Bronchial epithelial cell (primary cell): ENCODE data around the gene DDTL. TPM values are rescaled to one million over a fixed set of nuclear protein-coding genes. Genes with fewer than 3 reads are reported as not detected.

Experiments used
- DNase-seq: peaks from one replicate; pipeline ENCODE4 v3.0.0-alpha.2; 2010; ENCODE audit warnings: low read depth
- FAIRE-seq: peaks from 2 replicates; lab custom pipeline; 2011; peaks lifted over from hg19 to GRCh38; lab: Jason Lieb, UNC
- H3K27me3 ChIP-seq: 2 replicates; pipeline ENCODE4 v1.5.1; 2011; ENCODE audit warnings: low read length; ENCODE audit not compliant: control insufficient read depth, insufficient read depth
- H3K36me3 ChIP-seq: 2 replicates; pipeline ENCODE4 v1.5.1; 2011; ENCODE audit warnings: low read length; ENCODE audit not compliant: control insufficient read depth, insufficient read depth
- H3K4me3 ChIP-seq: 2 replicates; pipeline ENCODE4 v1.5.1; 2011; ENCODE audit warnings: mild to moderate bottlenecking, low read depth, low read length, control low read depth
- CTCF ChIP-seq: IDR thresholded peaks from 2 replicates; pipeline ENCODE4 v1.5.1; 2011; ENCODE audit warnings: mild to moderate bottlenecking, moderate library complexity, low read length, control low read depth, inconsistent platforms; ENCODE audit not compliant: insufficient read depth, severe bottlenecking
- total RNA-seq: library from RNA; depleted of rRNA; stranded (reverse); fragments of >200 nt; gene quantifications from 2 replicates; pipeline ENCODE4 v1.2.1, GENCODE V29; 2014

Gene DDTL
- total RNA-seq, 1 donor from 2014 or later, result under 0.01 TPM

- H3K27me3 ChIP-seq, result no peaks in the 10 kb centered on the region
- no peak for TF ChIP-seq CTCF
- DNase-seq (no peak), FAIRE-seq (no peak)
- H3K36me3 ChIP-seq, result no peaks in the 10 kb centered on the region
- no peak overlapping the region for H3K4me3 ChIP-seq
Observed at GRCh38 chr22:24021304-24021703, 54.6 kb downstream of the DDTL start.

Other genes starting within 250 kb of the DDTL start
- 1.3 TPM in 2 replicates for gene ZNF70, start 215.8 kb upstream of the DDTL start, total RNA-seq
- not detected in 2 replicates for gene VPREB3, start 212.5 kb upstream of the DDTL start, total RNA-seq
- not detected in 2 replicates for gene C22orf15, start 203.9 kb upstream of the DDTL start, total RNA-seq
- 4.5 and 11.5 TPM in 2 replicates for gene CHCHD10, start 198.9 kb upstream of the DDTL start, total RNA-seq
- 0.38 and 0.53 TPM in 2 replicates for gene MMP11, start 194.0 kb upstream of the DDTL start, total RNA-seq
- 19.5 and 21.5 TPM in 2 replicates for gene SMARCB1, start 179.9 kb upstream of the DDTL start, total RNA-seq
- gene DERL3, start 127.9 kb upstream of the DDTL start, total RNA-seq, result 0.26 TPM in 2 replicates
- 6.8 and 8.2 TPM in 2 replicates for gene SLC2A11, start 109.0 kb upstream of the DDTL start, total RNA-seq
- gene MIF, start 72.5 kb upstream of the DDTL start, total RNA-seq, result 252 and 448 TPM in 2 replicates
- 0.79 and 0.90 TPM in 2 replicates for gene GSTT2B, start 5.7 kb upstream of the DDTL start, total RNA-seq
- gene DDT, start 7.6 kb downstream of the DDTL start, total RNA-seq, result 41.1 and 59.9 TPM in 2 replicates
- not detected in 2 replicates for gene GSTT2, start 13.2 kb downstream of the DDTL start, total RNA-seq
- gene GSTT4, start 38.6 kb downstream of the DDTL start, total RNA-seq, result not detected in 2 replicates
- 15.8 and 26.5 TPM in 2 replicates for gene CABIN1, start 44.4 kb downstream of the DDTL start, total RNA-seq
- gene SUSD2, start 214.6 kb downstream of the DDTL start, total RNA-seq, result under 0.01 and 0.13 TPM in 2 replicates